Measurements from ENCODE around the gene PRDX3.

- TF ChIP-seq CTCF (IDR thresholded peaks at IDR 0.05; ENCODE audit: low read length): no peak
- TF ChIP-seq EZH2 (optimal IDR thresholded peaks at IDR 0.05; ENCODE audit: low read depth, low read length): no peak
These were observed 58.2 kb downstream of the PRDX3 start for GRCh38 chr10:119120413-119120867.

Data from MM.1S (cell line).